Fibroblast of lung (primary cell): ENCODE data around the gene RCBTB2. TPM values are rescaled to one million over a fixed set of nuclear protein-coding genes. Genes with fewer than 3 reads are reported as not detected.

Experiments used
- DNase-seq, 2 donors: peaks; one replicate each; pipeline versions ENCODE4 v3.0.0 to v3.0.0-alpha.2; 2010; ENCODE audit warnings: low read depth in 2 of 2
- H2AFZ ChIP-seq: 2 replicates; pipeline ENCODE4 v1.5.1; 2012; ENCODE audit warnings: low read length, control low read depth, inconsistent platforms
- H3K27ac ChIP-seq: 2 replicates; pipeline ENCODE4 v1.5.1; 2011; ENCODE audit warnings: low read length, control low read depth; ENCODE audit not compliant: insufficient read depth
- H3K27me3 ChIP-seq: 2 replicates; pipeline ENCODE4 v1.5.1; 2011; ENCODE audit warnings: mild to moderate bottlenecking, low read length; ENCODE audit not compliant: control insufficient read depth, insufficient read depth
- H3K36me3 ChIP-seq: 2 replicates; pipeline ENCODE4 v1.5.1; 2011; ENCODE audit warnings: low read length; ENCODE audit not compliant: control insufficient read depth, insufficient read depth
- H3K4me1 ChIP-seq: 2 replicates; pipeline ENCODE4 v1.5.1; 2011; ENCODE audit warnings: low read length; ENCODE audit not compliant: control insufficient read depth, insufficient read depth; ENCODE audit errors: extremely low read depth
- H3K4me2 ChIP-seq: 2 replicates; pipeline ENCODE4 v1.5.1; 2011; ENCODE audit warnings: low read length, control low read depth; ENCODE audit not compliant: insufficient read depth; ENCODE audit errors: extremely low read depth
- H3K4me3 ChIP-seq, 4 experiments: fragments of 200-600 bp in 1 of 4; sonication (generic) in 1 of 4; replicated peaks in 1 of 4; 2 replicates each; pipeline ENCODE4 v1.5.1; 2011 to 2016; ENCODE audit warnings: low read length in 4 of 4, low read depth in 3 of 4, mild to moderate bottlenecking in 3 of 4, control low read depth in 2 of 4, inconsistent platforms in 1 of 4, mixed read lengths in 1 of 4; ENCODE audit not compliant: insufficient read depth in 1 of 4; ENCODE audit errors: control extremely low read depth in 1 of 4
- H3K79me2 ChIP-seq: 2 replicates; pipeline ENCODE4 v1.5.1; 2012; ENCODE audit warnings: mild to moderate bottlenecking, low read length, inconsistent platforms; ENCODE audit not compliant: control insufficient read depth, insufficient read depth
- H3K9ac ChIP-seq: 2 replicates; pipeline ENCODE4 v1.5.1; 2011; ENCODE audit warnings: mild to moderate bottlenecking, low read length, control low read depth; ENCODE audit not compliant: insufficient read depth
- H3K9me3 ChIP-seq: 2 replicates; pipeline ENCODE4 v1.5.1; 2012; ENCODE audit warnings: low read depth, low read length; ENCODE audit not compliant: control insufficient read depth, insufficient read depth
- H4K20me1 ChIP-seq: 2 replicates; pipeline ENCODE4 v1.5.1; 2011; ENCODE audit warnings: low read length; ENCODE audit not compliant: control insufficient read depth, insufficient read depth; ENCODE audit errors: extremely low read depth
- EZH2 ChIP-seq: IDR thresholded peaks from 2 replicates; pipeline ENCODE4 v1.5.1; 2012; ENCODE audit warnings: low read length, control low read depth, mild to moderate bottlenecking; ENCODE audit errors: missing control alignments
- polyA plus RNA-seq, 2 donors: library from polyadenylated mRNA; depleted of rRNA in 1 of 2; stranded (reverse) in 1 of 2; unstranded in 1 of 2; fragments of >200 nt; gene quantifications; 2 replicates each; pipeline ENCODE4 v1.2.1, GENCODE V29; 2011 to 2012; ENCODE audit warnings: missing spikeins in 1 of 2
- total RNA-seq: library from RNA; depleted of rRNA; stranded (reverse); fragments of >200 nt; gene quantifications from 2 replicates; pipeline ENCODE4 v1.2.1, GENCODE V29; 2014
- TF ChIP-seq, protein P1 (sequence below), 2 donors: IDR thresholded peaks in 1 of 2; conservative IDR thresholded peaks in 1 of 2; 1 replicate in 1 of 2; 2 replicates in 1 of 2; pipeline ENCODE4 v1.5.1; 2011 to 2012; ENCODE audit warnings: low read length in 2 of 2, control low read depth in 1 of 2, inconsistent platforms in 1 of 2, low read depth in 1 of 2, mild to moderate bottlenecking in 1 of 2

The RCBTB2 gene
- total and polyA plus RNA-seq, 2 donors (not counting 1 experiment from before 2014, with no cell fraction given): 8.4 to 9.6 TPM

DNA sequence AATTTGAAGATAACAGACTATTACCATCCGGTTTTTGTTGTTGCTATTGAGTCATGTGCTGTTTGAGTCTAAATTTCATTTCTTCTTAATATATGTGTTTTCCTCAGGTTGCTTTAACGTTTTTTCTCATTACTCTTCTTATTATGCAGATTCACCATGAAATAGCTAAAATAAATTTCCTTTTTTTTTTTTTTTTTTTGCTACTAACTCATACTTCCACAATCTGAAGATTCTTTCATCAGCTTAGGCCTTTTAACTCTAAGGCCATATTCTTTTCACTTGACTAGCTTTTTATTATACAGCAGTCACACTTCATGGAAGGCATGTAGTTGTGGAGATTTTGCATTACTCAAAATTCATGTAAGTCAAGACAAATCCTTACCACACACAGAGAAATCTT is 23.9 kb upstream of the RCBTB2 start:
- H3K79me2 ChIP-seq: no peaks in the 10 kb centered on the region
- no peak for TF ChIP-seq EZH2
- TF ChIP-seq, protein P1, sequence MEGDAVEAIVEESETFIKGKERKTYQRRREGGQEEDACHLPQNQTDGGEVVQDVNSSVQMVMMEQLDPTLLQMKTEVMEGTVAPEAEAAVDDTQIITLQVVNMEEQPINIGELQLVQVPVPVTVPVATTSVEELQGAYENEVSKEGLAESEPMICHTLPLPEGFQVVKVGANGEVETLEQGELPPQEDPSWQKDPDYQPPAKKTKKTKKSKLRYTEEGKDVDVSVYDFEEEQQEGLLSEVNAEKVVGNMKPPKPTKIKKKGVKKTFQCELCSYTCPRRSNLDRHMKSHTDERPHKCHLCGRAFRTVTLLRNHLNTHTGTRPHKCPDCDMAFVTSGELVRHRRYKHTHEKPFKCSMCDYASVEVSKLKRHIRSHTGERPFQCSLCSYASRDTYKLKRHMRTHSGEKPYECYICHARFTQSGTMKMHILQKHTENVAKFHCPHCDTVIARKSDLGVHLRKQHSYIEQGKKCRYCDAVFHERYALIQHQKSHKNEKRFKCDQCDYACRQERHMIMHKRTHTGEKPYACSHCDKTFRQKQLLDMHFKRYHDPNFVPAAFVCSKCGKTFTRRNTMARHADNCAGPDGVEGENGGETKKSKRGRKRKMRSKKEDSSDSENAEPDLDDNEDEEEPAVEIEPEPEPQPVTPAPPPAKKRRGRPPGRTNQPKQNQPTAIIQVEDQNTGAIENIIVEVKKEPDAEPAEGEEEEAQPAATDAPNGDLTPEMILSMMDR (conservative IDR thresholded peaks at IDR 0.05 in 1 of 2, IDR thresholded peaks at IDR 0.05 in 1 of 2; ENCODE audit: low read depth in 1 of 2, low read length in 2 of 2): no peak
- no peak overlapping the region for H3K4me3 ChIP-seq
- H3K27me3 ChIP-seq: no peaks in the 10 kb centered on the region
- H3K9me3 ChIP-seq: no peaks in the 10 kb centered on the region
- DNase-seq: no peak
- H3K9ac ChIP-seq: no peak overlapping the region
- H2AFZ ChIP-seq: no peak overlapping the region
- H3K36me3 ChIP-seq: no peaks in the 10 kb centered on the region
- H4K20me1 ChIP-seq: no peaks in the 10 kb centered on the region
- no peaks in the 10 kb centered on the region for H3K4me1 ChIP-seq
- H3K4me2 ChIP-seq: no peak overlapping the region
- no peak overlapping the region for H3K27ac ChIP-seq

DNA sequence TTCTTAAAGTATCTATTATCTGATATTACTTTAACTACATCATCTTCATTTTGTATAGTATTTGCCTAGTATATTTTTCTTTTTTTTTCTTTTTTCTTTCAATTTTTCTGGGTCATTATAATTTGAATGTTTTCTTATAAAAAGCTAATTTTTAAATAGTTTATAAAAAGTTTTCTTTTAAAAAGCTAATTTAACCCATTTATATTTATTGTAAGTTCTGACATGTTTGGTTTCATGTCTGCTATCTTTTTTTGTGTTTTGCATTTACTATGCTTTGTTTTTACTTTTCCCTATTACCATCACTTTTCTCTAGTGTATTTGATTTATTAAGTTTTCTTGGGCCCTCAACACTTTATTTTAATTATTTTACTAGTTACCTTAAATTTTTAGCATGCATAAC is 22.6 kb upstream of the RCBTB2 start:
- H3K4me2 ChIP-seq: no peak overlapping the region
- no peak overlapping the region for H3K27ac ChIP-seq
- no peaks in the 10 kb centered on the region for H4K20me1 ChIP-seq
- no peak overlapping the region for H2AFZ ChIP-seq
- no peaks in the 10 kb centered on the region for H3K36me3 ChIP-seq
- DNase-seq: no peak
- no peaks in the 10 kb centered on the region for H3K9me3 ChIP-seq
- no peak overlapping the region for H3K4me3 ChIP-seq
- H3K9ac ChIP-seq: no peak overlapping the region
- H3K4me1 ChIP-seq: no peaks in the 10 kb centered on the region
- TF ChIP-seq, protein P1 (conservative IDR thresholded peaks at IDR 0.05 in 1 of 2, IDR thresholded peaks at IDR 0.05 in 1 of 2; ENCODE audit: low read depth in 1 of 2, low read length in 2 of 2): no peak
- no peak for TF ChIP-seq EZH2
- H3K79me2 ChIP-seq: no peaks in the 10 kb centered on the region
- no peaks in the 10 kb centered on the region for H3K27me3 ChIP-seq

DNA sequence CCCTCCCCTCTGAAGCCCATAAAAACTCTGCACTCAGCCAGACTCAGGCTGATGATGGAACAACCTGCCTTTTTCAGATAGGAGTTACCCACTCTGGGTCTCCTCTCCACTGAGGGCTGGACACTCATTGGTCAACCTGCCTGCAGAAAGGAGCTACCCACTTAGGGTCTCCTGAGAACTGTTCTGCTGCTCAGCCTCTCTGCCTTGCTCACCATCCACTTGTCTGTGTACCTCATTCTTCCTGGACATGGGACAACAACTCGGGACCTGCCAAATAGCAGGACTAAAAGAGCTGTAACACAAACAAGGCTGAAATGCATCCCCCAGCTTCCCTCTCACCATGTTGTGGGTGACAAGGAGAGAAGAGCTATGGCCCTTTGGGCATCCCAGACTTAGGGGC is 18.4 kb upstream of the RCBTB2 start:
- Histone ChIP-seq H3K9me3 (no peaks in the 10 kb centered on the region), H3K4me2 (no peak overlapping the region), H3K9ac (no peak overlapping the region), H3K27ac (no peak overlapping the region), H3K36me3 (no peaks in the 10 kb centered on the region), H3K79me2 (no peaks in the 10 kb centered on the region), H3K27me3 (no peaks in the 10 kb centered on the region), H2AFZ (no peak overlapping the region), H3K4me1 (no peaks in the 10 kb centered on the region), H4K20me1 (no peaks in the 10 kb centered on the region), H3K4me3 (no peak overlapping the region)
- TF ChIP-seq EZH2: no peak
- TF ChIP-seq, protein P1 (conservative IDR thresholded peaks at IDR 0.05 in 1 of 2, IDR thresholded peaks at IDR 0.05 in 1 of 2; ENCODE audit: low read depth in 1 of 2, low read length in 2 of 2): no peak
- DNase-seq: no peak
